ENCODE measurements around the gene KCNAB2.

KCNAB2 gene

GRCh38 chr1:6109688-6110087 is 64.0 kb downstream of the KCNAB2 start:
- DNase-seq (ENCODE audit: low read depth), result no peak

GRCh38 chr1:6110326-6110725 is 64.6 kb downstream of the KCNAB2 start:
- no peak for DNase-seq (ENCODE audit: low read depth)

- DNase-seq (ENCODE audit: low read depth), result no peak
These were observed 65.9 kb downstream of the KCNAB2 start for GRCh38 chr1:6111571-6111970.

- DNase-seq (ENCODE audit: low read depth), result no peak
These were observed 66.5 kb downstream of the KCNAB2 start for GRCh38 chr1:6111991-6112689.

GRCh38 chr1:6112690-6113005 is 67.0 kb downstream of the KCNAB2 start:
- DNase-seq (ENCODE audit: low read depth), result no peak

- DNase-seq (ENCODE audit: low read depth), result no peak
These were observed 67.4 kb downstream of the KCNAB2 start for GRCh38 chr1:6113116-6113515.

GRCh38 chr1:6113745-6114144 is 68.1 kb downstream of the KCNAB2 start:
- DNase-seq (ENCODE audit: low read depth), result no peak

GRCh38 chr1:6116137-6116536 is 70.4 kb downstream of the KCNAB2 start:
- no peak for DNase-seq (ENCODE audit: low read depth)

- no peak for DNase-seq (ENCODE audit: low read depth)
These were observed 71.4 kb downstream of the KCNAB2 start for GRCh38 chr1:6117064-6117463.

- no peak for DNase-seq (ENCODE audit: low read depth)
These were observed 71.9 kb downstream of the KCNAB2 start for GRCh38 chr1:6117624-6118023.

GRCh38 chr1:6118415-6118814 is 72.7 kb downstream of the KCNAB2 start:
- DNase-seq (ENCODE audit: low read depth), result no peak

- DNase-seq (ENCODE audit: low read depth), result no peak
These were observed 75.3 kb downstream of the KCNAB2 start for GRCh38 chr1:6121021-6121421.

GRCh38 chr1:6121651-6122370 is 76.1 kb downstream of the KCNAB2 start:
- DNase-seq (ENCODE audit: low read depth), result no peak

- no peak for DNase-seq (ENCODE audit: low read depth)
These were observed 77.4 kb downstream of the KCNAB2 start for GRCh38 chr1:6123083-6123482.

GRCh38 chr1:6123816-6124215 is 78.1 kb downstream of the KCNAB2 start:
- no peak for DNase-seq (ENCODE audit: low read depth)

GRCh38 chr1:6124341-6124740 is 78.7 kb downstream of the KCNAB2 start:
- no peak for DNase-seq (ENCODE audit: low read depth)

- no peak for DNase-seq (ENCODE audit: low read depth)
These were observed 79.2 kb downstream of the KCNAB2 start for GRCh38 chr1:6124746-6125365.

GRCh38 chr1:6125366-6125765 is 79.7 kb downstream of the KCNAB2 start:
- no peak for DNase-seq (ENCODE audit: low read depth)

GRCh38 chr1:6126028-6126427 is 80.3 kb downstream of the KCNAB2 start:
- DNase-seq (ENCODE audit: low read depth), result no peak

GRCh38 chr1:6126521-6127067 is 80.9 kb downstream of the KCNAB2 start:
- no peak for DNase-seq (ENCODE audit: low read depth)

- peak; percentile 76 for DNase-seq (ENCODE audit: low read depth)
These were observed 82.0 kb downstream of the KCNAB2 start for GRCh38 chr1:6127587-6128163.

- no peak for DNase-seq (ENCODE audit: low read depth)
These were observed 82.8 kb downstream of the KCNAB2 start for GRCh38 chr1:6128276-6129081.

All from T follicular helper cell (primary cell).